HFFc6 (cell line): ENCODE measurements around the gene ARHGEF17. TPM values are rescaled to one million over a fixed set of nuclear protein-coding genes. Genes with fewer than 3 reads are reported as not detected.

Experiments
- DNase-seq: peaks from one replicate; pipeline ENCODE4 v3.0.0-alpha.2; 2018
- H3K27ac Mint-ChIP-seq: 2 replicates; pipeline ENCODE4 v1.8.0; 2020; ENCODE audit warnings: mild to moderate bottlenecking, mixed read lengths
- H3K27me3 Mint-ChIP-seq: 2 replicates; pipeline ENCODE4 v1.8.0; 2021; ENCODE audit warnings: mild to moderate bottlenecking, moderate library complexity, mixed read lengths; ENCODE audit not compliant: insufficient read depth
- H3K36me3 Mint-ChIP-seq: 2 replicates; pipeline ENCODE4 v1.8.0; 2021; ENCODE audit warnings: low read depth, mixed read lengths
- H3K4me1 Mint-ChIP-seq: 2 replicates; pipeline ENCODE4 v1.8.0; 2020; ENCODE audit warnings: low read depth, mixed read lengths
- H3K4me3 Mint-ChIP-seq: 2 replicates; pipeline ENCODE4 v1.8.0; 2020; ENCODE audit warnings: mild to moderate bottlenecking, moderate library complexity, mixed read lengths
- H3K9me3 Mint-ChIP-seq: 2 replicates; pipeline ENCODE4 v1.8.0; 2020; ENCODE audit warnings: mild to moderate bottlenecking, mixed read lengths
- CTCF ChIP-seq: fragments of 200-600 bp; sonication (generic); IDR thresholded peaks from 2 replicates; pipeline ENCODE4 v1.5.0; 2021; ENCODE audit warnings: antibody characterized with exemption, mild to moderate bottlenecking
- total RNA-seq, 6 experiments: library from RNA; stranded (reverse); fragmentation: NEBNext Ultra II Directional; extraction: Animal tissue kit (Norgen Biotek cat#: 25700); gene quantifications; 2 replicates in 1 of 6; 3 replicates in 5 of 6; pipeline ENCODE4 v1.2.3, GENCODE V29; 2021

Gene ARHGEF17
- total RNA-seq, 6 experiments from 2014 or later = 84.6 to 112 (median 92.1) TPM

- Mint-ChIP-seq H3K27me3 (peaks cover 2% of the 10 kb centered on the region; the same call in 1 of the 2 replicates), H3K36me3 (no peaks in the 10 kb centered on the region), H3K9me3 (no peaks in the 10 kb centered on the region), H3K27ac (peak overlapping the region; percentile 97), H3K4me1 (peaks cover 37% of the 10 kb centered on the region), H3K4me3 (0 out of 2 replicates have a peak overlapping the region, but pooled peaks have one; percentile 65)
- TF ChIP-seq CTCF = no peak
- DNase-seq = no peak
Measured at GRCh38 chr11:73288192-73288872, 19.7 kb upstream of the ARHGEF17 start.

GRCh38 chr11:73288873-73289707 is 19.0 kb upstream of the ARHGEF17 start:
- Mint-ChIP-seq H3K4me3 (peak overlapping the region; percentile 65), H3K36me3 (no peaks in the 10 kb centered on the region), H3K27me3 (peaks cover 2% of the 10 kb centered on the region; the same call in 1 of the 2 replicates), H3K4me1 (peaks cover 40% of the 10 kb centered on the region), H3K9me3 (no peaks in the 10 kb centered on the region), H3K27ac (peak overlapping the region; percentile 97)
- DNase-seq = peak; percentile 90
- TF ChIP-seq CTCF = peak; percentile 98

- no peak for DNase-seq
- H3K4me1 Mint-ChIP-seq = peaks cover 54% of the 10 kb centered on the region
- TF ChIP-seq CTCF = no peak
- no peak overlapping the region for H3K27ac Mint-ChIP-seq
- H3K9me3 Mint-ChIP-seq = no peaks in the 10 kb centered on the region
- no peaks in the 10 kb centered on the region for H3K27me3 Mint-ChIP-seq
- H3K36me3 Mint-ChIP-seq = no peaks in the 10 kb centered on the region
- H3K4me3 Mint-ChIP-seq = no peak overlapping the region
Measured at GRCh38 chr11:73290536-73290935, 17.5 kb upstream of the ARHGEF17 start.

- H3K9me3 Mint-ChIP-seq = no peaks in the 10 kb centered on the region
- no peak for TF ChIP-seq CTCF
- no peaks in the 10 kb centered on the region for H3K27me3 Mint-ChIP-seq
- H3K36me3 Mint-ChIP-seq = no peaks in the 10 kb centered on the region
- peaks cover 59% of the 10 kb centered on the region for H3K4me1 Mint-ChIP-seq
- no peak overlapping the region for H3K27ac Mint-ChIP-seq
- H3K4me3 Mint-ChIP-seq = no peak overlapping the region
- DNase-seq = no peak
Measured at GRCh38 chr11:73291196-73291595, 16.9 kb upstream of the ARHGEF17 start.

- DNase-seq = no peak
- no peaks in the 10 kb centered on the region for H3K9me3 Mint-ChIP-seq
- no peak overlapping the region; the same call in 1 of the 2 replicates for H3K4me3 Mint-ChIP-seq
- H3K27me3 Mint-ChIP-seq = no peaks in the 10 kb centered on the region
- peaks cover 59% of the 10 kb centered on the region for H3K4me1 Mint-ChIP-seq
- H3K36me3 Mint-ChIP-seq = no peaks in the 10 kb centered on the region
- TF ChIP-seq CTCF = no peak
- H3K27ac Mint-ChIP-seq = peak overlapping the region; percentile 59; the same call in 1 of the 2 replicates
Measured at GRCh38 chr11:73291781-73292524, 16.1 kb upstream of the ARHGEF17 start.
